ENCODE results near the gene NPM1.

Gene NPM1

DNA sequence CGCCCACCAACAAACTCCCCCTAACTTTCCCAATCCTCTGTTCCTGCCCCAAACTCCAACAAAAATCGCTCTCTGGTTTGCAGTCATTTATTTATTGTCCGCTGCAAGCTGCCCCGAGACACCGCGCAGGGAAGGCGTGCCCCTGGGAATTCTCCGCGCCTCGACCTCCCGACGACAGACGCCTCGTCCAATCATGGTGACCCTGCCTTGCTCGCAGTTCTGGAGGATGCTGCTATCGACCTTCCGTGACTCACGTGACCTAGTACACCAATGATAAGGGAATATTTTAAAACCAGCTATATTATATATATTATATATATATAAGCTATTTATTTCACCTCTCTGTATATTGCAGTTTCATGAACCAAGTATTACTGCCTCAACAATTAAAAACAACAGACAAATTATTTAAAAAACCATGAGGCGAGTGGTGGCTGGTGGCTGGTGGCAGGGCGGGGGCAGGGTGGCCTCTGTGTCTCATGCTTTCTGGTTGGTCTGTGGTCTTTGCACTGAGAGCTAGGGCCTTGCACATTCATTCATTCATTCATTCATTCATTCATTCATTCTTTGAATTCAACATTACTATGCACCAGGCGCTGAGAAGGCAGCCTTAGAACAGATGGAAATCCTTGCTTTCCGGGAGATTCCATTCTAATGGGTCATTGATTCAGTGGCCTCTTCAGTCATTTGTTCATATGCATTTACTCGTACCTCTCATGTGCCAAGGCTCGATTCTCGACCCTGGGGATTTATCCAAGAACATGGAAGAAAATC is 69.7 kb downstream of the NPM1 start:
- no peak for DNase-seq (ENCODE audit: extremely low read depth, low read depth)
- TF ChIP-seq, protein P1, sequence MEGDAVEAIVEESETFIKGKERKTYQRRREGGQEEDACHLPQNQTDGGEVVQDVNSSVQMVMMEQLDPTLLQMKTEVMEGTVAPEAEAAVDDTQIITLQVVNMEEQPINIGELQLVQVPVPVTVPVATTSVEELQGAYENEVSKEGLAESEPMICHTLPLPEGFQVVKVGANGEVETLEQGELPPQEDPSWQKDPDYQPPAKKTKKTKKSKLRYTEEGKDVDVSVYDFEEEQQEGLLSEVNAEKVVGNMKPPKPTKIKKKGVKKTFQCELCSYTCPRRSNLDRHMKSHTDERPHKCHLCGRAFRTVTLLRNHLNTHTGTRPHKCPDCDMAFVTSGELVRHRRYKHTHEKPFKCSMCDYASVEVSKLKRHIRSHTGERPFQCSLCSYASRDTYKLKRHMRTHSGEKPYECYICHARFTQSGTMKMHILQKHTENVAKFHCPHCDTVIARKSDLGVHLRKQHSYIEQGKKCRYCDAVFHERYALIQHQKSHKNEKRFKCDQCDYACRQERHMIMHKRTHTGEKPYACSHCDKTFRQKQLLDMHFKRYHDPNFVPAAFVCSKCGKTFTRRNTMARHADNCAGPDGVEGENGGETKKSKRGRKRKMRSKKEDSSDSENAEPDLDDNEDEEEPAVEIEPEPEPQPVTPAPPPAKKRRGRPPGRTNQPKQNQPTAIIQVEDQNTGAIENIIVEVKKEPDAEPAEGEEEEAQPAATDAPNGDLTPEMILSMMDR (IDR thresholded peaks at IDR 0.05; ENCODE audit: low read depth, low read length): no peak

DNA sequence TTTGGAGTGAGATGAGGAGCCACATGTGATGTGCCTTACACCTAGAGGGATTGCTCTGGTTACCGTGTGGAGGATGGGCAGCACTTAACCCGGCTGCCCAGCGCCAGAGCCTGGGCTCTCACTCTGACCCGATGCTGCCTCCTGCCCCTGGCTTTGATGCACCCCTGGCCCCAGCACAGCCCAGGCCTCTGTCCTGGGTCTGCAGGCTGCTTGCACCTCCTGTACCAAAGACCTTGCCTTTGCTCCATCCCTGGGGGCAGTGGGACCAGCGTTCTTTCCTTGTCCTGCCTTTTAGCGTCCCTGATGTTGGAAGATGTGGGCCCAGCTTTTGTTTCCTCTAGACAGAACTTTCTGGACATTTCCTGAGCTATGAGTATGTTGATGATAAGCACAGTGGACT is 72.2 kb downstream of the NPM1 start:
- TF ChIP-seq, protein P1 (IDR thresholded peaks at IDR 0.05; ENCODE audit: low read depth, low read length): no peak
- no peak for DNase-seq (ENCODE audit: extremely low read depth, low read depth)

Measured in AG09319 (cell line).